ENCODE data around the gene INF2. TPM values are rescaled to one million over a fixed set of nuclear protein-coding genes. Genes with fewer than 3 reads are reported as not detected.

Gene INF2
- total and polyA plus RNA-seq, 2 experiments from 2014 or later, result 36.7 to 75.5 TPM

DNA sequence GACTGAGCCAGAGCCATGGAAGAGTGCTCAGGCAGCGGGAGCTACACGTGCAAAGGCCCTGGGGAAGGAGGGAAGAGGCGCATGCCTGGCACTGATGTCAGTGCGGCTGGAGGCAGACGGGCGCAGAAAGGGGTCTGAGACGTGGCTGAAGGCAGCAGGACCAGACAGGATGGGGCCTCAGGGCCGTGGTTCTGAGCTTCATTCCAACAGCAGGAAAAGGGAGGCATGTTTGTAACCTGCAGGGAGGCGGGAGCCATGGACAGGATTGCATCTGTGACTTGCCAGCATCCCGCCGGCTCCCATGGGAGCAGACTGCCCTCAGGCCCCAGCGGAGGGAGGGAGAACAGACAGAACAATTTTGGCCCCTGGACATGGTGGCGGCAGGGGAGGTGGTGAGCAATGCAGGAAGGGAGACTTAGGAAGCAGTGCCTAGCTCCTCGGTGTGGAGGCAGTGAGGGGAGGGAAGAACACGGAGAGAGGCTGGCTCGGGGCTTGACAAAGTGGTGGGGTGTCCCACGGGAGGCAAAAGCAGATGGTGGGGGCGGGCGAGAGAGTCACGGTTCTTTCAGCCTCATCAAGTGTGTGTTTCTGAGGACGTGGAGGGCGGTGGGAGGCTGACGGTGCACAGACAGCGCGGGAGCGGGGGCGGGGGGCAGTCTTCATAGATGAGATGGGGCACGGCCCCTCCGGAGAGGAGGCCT is 33.3 kb upstream of the INF2 start:
- H2AFZ ChIP-seq, result no peak overlapping the region
- H3K27ac ChIP-seq (ENCODE audit: low read depth), result no peak overlapping the region
- H3K36me3 ChIP-seq (ENCODE audit: insufficient read depth), result no peaks in the 10 kb centered on the region
- Mint-ChIP-seq H3K4me3 (no peak overlapping the region), H3K36me3 (ENCODE audit: low read depth) (peaks cover 20% of the 10 kb centered on the region), H3K27me3 (ENCODE audit: insufficient read depth, low read depth, poor library complexity) (peaks cover 12% of the 10 kb centered on the region), H3K9me3 (peaks cover 27% of the 10 kb centered on the region), H3K4me1 (peaks cover 2% of the 10 kb centered on the region; the same call in 2 of the 3 replicates), H3K27ac (no peak overlapping the region)
- no peaks in the 10 kb centered on the region for H4K20me1 ChIP-seq (replicated peaks; ENCODE audit: insufficient read depth)
- no peak overlapping the region for H3K4me3 ChIP-seq
- no peaks in the 10 kb centered on the region for H3K27me3 ChIP-seq (ENCODE audit: insufficient read depth)
- no peak overlapping the region for H3K4me2 ChIP-seq
- no peak for DNase-seq (ENCODE audit: low spot score)
- H3K79me2 ChIP-seq (replicated peaks; ENCODE audit: insufficient read depth), result no peaks in the 10 kb centered on the region
- TF ChIP-seq ZNF331 (CRISPR knock-in tag; IDR thresholded peaks at IDR 0.05; ENCODE audit: low read depth), result no peak
- TF ChIP-seq, protein P1, sequence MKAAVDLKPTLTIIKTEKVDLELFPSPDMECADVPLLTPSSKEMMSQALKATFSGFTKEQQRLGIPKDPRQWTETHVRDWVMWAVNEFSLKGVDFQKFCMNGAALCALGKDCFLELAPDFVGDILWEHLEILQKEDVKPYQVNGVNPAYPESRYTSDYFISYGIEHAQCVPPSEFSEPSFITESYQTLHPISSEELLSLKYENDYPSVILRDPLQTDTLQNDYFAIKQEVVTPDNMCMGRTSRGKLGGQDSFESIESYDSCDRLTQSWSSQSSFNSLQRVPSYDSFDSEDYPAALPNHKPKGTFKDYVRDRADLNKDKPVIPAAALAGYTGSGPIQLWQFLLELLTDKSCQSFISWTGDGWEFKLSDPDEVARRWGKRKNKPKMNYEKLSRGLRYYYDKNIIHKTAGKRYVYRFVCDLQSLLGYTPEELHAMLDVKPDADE (IDR thresholded peaks at IDR 0.05), result no peak
- TF ChIP-seq, protein P2, sequence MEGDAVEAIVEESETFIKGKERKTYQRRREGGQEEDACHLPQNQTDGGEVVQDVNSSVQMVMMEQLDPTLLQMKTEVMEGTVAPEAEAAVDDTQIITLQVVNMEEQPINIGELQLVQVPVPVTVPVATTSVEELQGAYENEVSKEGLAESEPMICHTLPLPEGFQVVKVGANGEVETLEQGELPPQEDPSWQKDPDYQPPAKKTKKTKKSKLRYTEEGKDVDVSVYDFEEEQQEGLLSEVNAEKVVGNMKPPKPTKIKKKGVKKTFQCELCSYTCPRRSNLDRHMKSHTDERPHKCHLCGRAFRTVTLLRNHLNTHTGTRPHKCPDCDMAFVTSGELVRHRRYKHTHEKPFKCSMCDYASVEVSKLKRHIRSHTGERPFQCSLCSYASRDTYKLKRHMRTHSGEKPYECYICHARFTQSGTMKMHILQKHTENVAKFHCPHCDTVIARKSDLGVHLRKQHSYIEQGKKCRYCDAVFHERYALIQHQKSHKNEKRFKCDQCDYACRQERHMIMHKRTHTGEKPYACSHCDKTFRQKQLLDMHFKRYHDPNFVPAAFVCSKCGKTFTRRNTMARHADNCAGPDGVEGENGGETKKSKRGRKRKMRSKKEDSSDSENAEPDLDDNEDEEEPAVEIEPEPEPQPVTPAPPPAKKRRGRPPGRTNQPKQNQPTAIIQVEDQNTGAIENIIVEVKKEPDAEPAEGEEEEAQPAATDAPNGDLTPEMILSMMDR (conservative IDR thresholded peaks at IDR 0.05; ENCODE audit: low read depth in 2 of 2), result no peak
- TF ChIP-seq, protein P3, sequence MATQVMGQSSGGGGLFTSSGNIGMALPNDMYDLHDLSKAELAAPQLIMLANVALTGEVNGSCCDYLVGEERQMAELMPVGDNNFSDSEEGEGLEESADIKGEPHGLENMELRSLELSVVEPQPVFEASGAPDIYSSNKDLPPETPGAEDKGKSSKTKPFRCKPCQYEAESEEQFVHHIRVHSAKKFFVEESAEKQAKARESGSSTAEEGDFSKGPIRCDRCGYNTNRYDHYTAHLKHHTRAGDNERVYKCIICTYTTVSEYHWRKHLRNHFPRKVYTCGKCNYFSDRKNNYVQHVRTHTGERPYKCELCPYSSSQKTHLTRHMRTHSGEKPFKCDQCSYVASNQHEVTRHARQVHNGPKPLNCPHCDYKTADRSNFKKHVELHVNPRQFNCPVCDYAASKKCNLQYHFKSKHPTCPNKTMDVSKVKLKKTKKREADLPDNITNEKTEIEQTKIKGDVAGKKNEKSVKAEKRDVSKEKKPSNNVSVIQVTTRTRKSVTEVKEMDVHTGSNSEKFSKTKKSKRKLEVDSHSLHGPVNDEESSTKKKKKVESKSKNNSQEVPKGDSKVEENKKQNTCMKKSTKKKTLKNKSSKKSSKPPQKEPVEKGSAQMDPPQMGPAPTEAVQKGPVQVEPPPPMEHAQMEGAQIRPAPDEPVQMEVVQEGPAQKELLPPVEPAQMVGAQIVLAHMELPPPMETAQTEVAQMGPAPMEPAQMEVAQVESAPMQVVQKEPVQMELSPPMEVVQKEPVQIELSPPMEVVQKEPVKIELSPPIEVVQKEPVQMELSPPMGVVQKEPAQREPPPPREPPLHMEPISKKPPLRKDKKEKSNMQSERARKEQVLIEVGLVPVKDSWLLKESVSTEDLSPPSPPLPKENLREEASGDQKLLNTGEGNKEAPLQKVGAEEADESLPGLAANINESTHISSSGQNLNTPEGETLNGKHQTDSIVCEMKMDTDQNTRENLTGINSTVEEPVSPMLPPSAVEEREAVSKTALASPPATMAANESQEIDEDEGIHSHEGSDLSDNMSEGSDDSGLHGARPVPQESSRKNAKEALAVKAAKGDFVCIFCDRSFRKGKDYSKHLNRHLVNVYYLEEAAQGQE (IDR thresholded peaks at IDR 0.05; ENCODE audit: unreplicated experiment), result no peak
- no peak for TF ChIP-seq POLR2AphosphoS5 (IDR thresholded peaks at IDR 0.05; ENCODE audit: low read depth)
- TF ChIP-seq, protein P4, sequence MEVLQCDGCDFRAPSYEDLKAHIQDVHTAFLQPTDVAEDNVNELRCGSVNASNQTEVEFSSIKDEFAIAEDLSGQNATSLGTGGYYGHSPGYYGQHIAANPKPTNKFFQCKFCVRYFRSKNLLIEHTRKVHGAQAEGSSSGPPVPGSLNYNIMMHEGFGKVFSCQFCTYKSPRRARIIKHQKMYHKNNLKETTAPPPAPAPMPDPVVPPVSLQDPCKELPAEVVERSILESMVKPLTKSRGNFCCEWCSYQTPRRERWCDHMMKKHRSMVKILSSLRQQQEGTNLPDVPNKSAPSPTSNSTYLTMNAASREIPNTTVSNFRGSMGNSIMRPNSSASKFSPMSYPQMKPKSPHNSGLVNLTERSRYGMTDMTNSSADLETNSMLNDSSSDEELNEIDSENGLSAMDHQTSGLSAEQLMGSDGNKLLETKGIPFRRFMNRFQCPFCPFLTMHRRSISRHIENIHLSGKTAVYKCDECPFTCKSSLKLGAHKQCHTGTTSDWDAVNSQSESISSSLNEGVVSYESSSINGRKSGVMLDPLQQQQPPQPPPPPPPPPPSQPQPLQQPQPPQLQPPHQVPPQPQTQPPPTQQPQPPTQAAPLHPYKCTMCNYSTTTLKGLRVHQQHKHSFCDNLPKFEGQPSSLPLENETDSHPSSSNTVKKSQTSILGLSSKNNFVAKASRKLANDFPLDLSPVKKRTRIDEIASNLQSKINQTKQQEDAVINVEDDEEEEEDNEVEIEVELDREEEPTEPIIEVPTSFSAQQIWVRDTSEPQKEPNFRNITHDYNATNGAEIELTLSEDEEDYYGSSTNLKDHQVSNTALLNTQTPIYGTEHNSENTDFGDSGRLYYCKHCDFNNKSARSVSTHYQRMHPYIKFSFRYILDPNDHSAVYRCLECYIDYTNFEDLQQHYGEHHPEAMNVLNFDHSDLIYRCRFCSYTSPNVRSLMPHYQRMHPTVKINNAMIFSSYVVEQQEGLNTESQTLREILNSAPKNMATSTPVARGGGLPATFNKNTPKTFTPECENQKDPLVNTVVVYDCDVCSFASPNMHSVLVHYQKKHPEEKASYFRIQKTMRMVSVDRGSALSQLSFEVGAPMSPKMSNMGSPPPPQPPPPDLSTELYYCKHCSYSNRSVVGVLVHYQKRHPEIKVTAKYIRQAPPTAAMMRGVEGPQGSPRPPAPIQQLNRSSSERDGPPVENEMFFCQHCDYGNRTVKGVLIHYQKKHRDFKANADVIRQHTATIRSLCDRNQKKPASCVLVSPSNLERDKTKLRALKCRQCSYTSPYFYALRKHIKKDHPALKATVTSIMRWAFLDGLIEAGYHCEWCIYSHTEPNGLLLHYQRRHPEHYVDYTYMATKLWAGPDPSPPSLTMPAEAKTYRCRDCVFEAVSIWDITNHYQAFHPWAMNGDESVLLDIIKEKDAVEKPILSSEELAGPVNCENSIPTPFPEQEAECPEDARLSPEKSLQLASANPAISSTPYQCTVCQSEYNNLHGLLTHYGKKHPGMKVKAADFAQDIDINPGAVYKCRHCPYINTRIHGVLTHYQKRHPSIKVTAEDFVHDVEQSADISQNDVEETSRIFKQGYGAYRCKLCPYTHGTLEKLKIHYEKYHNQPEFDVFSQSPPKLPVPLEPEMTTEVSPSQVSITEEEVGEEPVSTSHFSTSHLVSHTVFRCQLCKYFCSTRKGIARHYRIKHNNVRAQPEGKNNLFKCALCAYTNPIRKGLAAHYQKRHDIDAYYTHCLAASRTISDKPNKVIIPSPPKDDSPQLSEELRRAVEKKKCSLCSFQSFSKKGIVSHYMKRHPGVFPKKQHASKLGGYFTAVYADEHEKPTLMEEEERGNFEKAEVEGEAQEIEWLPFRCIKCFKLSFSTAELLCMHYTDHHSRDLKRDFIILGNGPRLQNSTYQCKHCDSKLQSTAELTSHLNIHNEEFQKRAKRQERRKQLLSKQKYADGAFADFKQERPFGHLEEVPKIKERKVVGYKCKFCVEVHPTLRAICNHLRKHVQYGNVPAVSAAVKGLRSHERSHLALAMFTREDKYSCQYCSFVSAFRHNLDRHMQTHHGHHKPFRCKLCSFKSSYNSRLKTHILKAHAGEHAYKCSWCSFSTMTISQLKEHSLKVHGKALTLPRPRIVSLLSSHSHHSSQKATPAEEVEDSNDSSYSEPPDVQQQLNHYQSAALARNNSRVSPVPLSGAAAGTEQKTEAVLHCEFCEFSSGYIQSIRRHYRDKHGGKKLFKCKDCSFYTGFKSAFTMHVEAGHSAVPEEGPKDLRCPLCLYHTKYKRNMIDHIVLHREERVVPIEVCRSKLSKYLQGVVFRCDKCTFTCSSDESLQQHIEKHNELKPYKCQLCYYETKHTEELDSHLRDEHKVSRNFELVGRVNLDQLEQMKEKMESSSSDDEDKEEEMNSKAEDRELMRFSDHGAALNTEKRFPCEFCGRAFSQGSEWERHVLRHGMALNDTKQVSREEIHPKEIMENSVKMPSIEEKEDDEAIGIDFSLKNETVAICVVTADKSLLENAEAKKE (CRISPR knock-in tag; IDR thresholded peaks at IDR 0.05), result no peak
- no peak for TF ChIP-seq EZH2phosphoT487 (IDR thresholded peaks at IDR 0.05; ENCODE audit: unreplicated experiment)
- no peak for TF ChIP-seq EZH2 (IDR thresholded peaks at IDR 0.05; ENCODE audit: low read depth, unreplicated experiment)
- no peak for TF ChIP-seq CREB1 (CRISPR knock-in tag; IDR thresholded peaks at IDR 0.05; ENCODE audit: low read depth)
- TF ChIP-seq ZNF114 (CRISPR knock-in tag; IDR thresholded peaks at IDR 0.05), result no peak
- TF ChIP-seq JUNB (IDR thresholded peaks at IDR 0.05; ENCODE audit: unreplicated experiment), result no peak
- no peak for TF ChIP-seq NANOG (IDR thresholded peaks at IDR 0.05; ENCODE audit: borderline replicate concordance)
- TF ChIP-seq STAT1 (IDR thresholded peaks at IDR 0.05; ENCODE audit: unreplicated experiment), result no peak
- H3K4me1 ChIP-seq (ENCODE audit: insufficient read depth), result no peaks in the 10 kb centered on the region
- ATAC-seq, result no peak
- H3K9me2 ChIP-seq (ENCODE audit: insufficient read depth), result no peaks in the 10 kb centered on the region
- H3F3A ChIP-seq (replicated peaks; ENCODE audit: low read depth), result no peaks in the 10 kb centered on the region
